MM.1S (cell line): ENCODE results near the gene KLK15.

Experiments
- CTCF ChIP-seq: fragments of 300-600 bp; sonication (generic); IDR thresholded peaks from 2 replicates; pipeline ENCODE4 v1.5.1; 2016; ENCODE audit warnings: antibody characterized with exemption, low read length, mixed read lengths
- EZH2 ChIP-seq: fragments of 300-600 bp; sonication (generic); optimal IDR thresholded peaks from 2 replicates; pipeline ENCODE3; 2017; ENCODE audit warnings: low read depth, mild to moderate bottlenecking, antibody characterized with exemption, low read length, mixed read lengths
- EZH2phosphoT487 ChIP-seq: fragments of 300-600 bp; sonication (generic); IDR thresholded peaks from 2 replicates; pipeline ENCODE4 v1.6.1; 2018; ENCODE audit warnings: antibody characterized with exemption, low read length

- TF ChIP-seq EZH2phosphoT487 (no peak), EZH2 (no peak), CTCF (no peak)
Measured at GRCh38 chr19:50882188-50882587, 48.8 kb upstream of the KLK15 start.
